Astrocyte (in vitro differentiated cells and primary cell): ENCODE measurements around the gene GSK3B. TPM values are rescaled to one million over a fixed set of nuclear protein-coding genes. Genes with fewer than 3 reads are reported as not detected.
A peak's percentile ranks its signal among the peaks of the same experiment; 100 is the strongest.

Experiments
- DNase-seq: peaks from one replicate; pipeline ENCODE4 v3.0.0-alpha.2; 2010; ENCODE audit warnings: low read depth
- FAIRE-seq: peaks from 2 replicates; lab custom pipeline; 2011; peaks lifted over from hg19 to GRCh38; lab: Jason Lieb, UNC
- H2AFZ ChIP-seq: 2 replicates; pipeline ENCODE4 v1.6.0; 2012; ENCODE audit warnings: low read depth, low read length, inconsistent platforms
- H3K27ac ChIP-seq: 2 replicates; pipeline ENCODE4 v1.5.1; 2011; ENCODE audit warnings: low read depth, low read length, inconsistent platforms
- H3K27me3 ChIP-seq: 2 replicates; pipeline ENCODE4 v1.6.0; 2011; ENCODE audit warnings: low read length, inconsistent platforms; ENCODE audit not compliant: insufficient read depth
- H3K36me3 ChIP-seq: 2 replicates; pipeline ENCODE4 v1.5.1; 2011; ENCODE audit warnings: low read length, inconsistent platforms; ENCODE audit not compliant: insufficient read depth
- H3K4me1 ChIP-seq: 2 replicates; pipeline ENCODE4 v1.5.1; 2011; ENCODE audit warnings: low read length, inconsistent platforms; ENCODE audit not compliant: insufficient read depth
- H3K4me2 ChIP-seq: 2 replicates; pipeline ENCODE4 v1.6.0; 2012; ENCODE audit warnings: low read length, inconsistent platforms
- H3K4me3 ChIP-seq: 2 replicates; pipeline ENCODE4 v1.5.1; 2011; ENCODE audit warnings: low read depth, mild to moderate bottlenecking, low read length, inconsistent platforms; ENCODE audit not compliant: insufficient read depth
- H3K79me2 ChIP-seq: 2 replicates; pipeline ENCODE4 v1.6.0; 2012; ENCODE audit warnings: mild to moderate bottlenecking, low read length, inconsistent platforms; ENCODE audit not compliant: insufficient read depth
- H3K9ac ChIP-seq: 2 replicates; pipeline ENCODE4 v1.6.0; 2012; ENCODE audit warnings: mild to moderate bottlenecking, low read length, inconsistent platforms
- H3K9me3 ChIP-seq: 2 replicates; pipeline ENCODE4 v1.5.1; 2012; ENCODE audit warnings: low read depth, mild to moderate bottlenecking, low read length, inconsistent platforms; ENCODE audit not compliant: insufficient read depth
- H4K20me1 ChIP-seq: 2 replicates; pipeline ENCODE4 v1.6.0; 2012; ENCODE audit warnings: low read length, inconsistent platforms; ENCODE audit not compliant: insufficient read depth
- H3K27ac Mint-ChIP-seq: one replicate; pipeline ENCODE4 v1.8.0; 2021; ENCODE audit warnings: mild to moderate bottlenecking, mixed read lengths; ENCODE audit not compliant: unreplicated experiment
- H3K27me3 Mint-ChIP-seq: one replicate; pipeline ENCODE4 v1.8.0; 2021; ENCODE audit warnings: low read depth, mixed read lengths; ENCODE audit not compliant: unreplicated experiment
- H3K36me3 Mint-ChIP-seq: one replicate; pipeline ENCODE4 v1.8.0; 2021; ENCODE audit warnings: low read depth, mixed read lengths; ENCODE audit not compliant: unreplicated experiment
- H3K4me1 Mint-ChIP-seq: one replicate; pipeline ENCODE4 v1.8.0; 2021; ENCODE audit warnings: low read depth, mixed read lengths; ENCODE audit not compliant: unreplicated experiment
- H3K4me3 Mint-ChIP-seq: one replicate; pipeline ENCODE4 v1.8.0; 2021; ENCODE audit warnings: mild to moderate bottlenecking, moderate library complexity, mixed read lengths; ENCODE audit not compliant: unreplicated experiment
- H3K9me3 Mint-ChIP-seq: one replicate; pipeline ENCODE4 v1.8.0; 2021; ENCODE audit warnings: mild to moderate bottlenecking, mixed read lengths; ENCODE audit not compliant: unreplicated experiment
- CTCF ChIP-seq: IDR thresholded peaks from 2 replicates; pipeline ENCODE4 v1.5.1; 2011; ENCODE audit warnings: low read depth, mild to moderate bottlenecking, inconsistent platforms, low read length, moderate library complexity; ENCODE audit not compliant: insufficient read depth
- EZH2 ChIP-seq: IDR thresholded peaks from 2 replicates; pipeline ENCODE4 v1.6.1; 2012; ENCODE audit warnings: mild to moderate bottlenecking, low read length, inconsistent platforms; ENCODE audit not compliant: insufficient read depth
- total RNA-seq: library from RNA; stranded (reverse); gene quantifications from 2 replicates; pipeline ENCODE4 v1.2.1, GENCODE V29; 2021

The GSK3B gene
- total RNA-seq, 1 donor from 2014 or later, result 80.6 TPM

DNA sequence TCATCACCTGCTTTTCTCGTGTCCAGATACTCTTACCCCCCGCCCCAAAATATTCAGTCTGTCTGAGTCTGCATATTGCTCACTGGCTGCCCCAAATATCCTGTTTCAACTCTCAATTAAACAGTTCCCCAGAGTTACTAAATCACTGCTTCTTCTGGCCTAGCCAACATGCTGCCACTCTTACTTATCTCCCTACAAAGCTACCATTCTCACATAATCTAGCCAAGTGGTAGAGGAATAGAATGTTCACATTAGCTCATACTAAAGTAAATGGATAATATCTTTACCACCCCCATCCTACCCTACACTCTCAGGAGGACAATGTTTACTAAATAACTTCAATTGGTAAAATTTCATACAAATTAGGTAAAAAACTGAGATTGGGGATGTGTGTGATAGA, 234.5 kb downstream of the GSK3B start:
- H3K4me1 ChIP-seq, result no peaks in the 10 kb centered on the region
- no peak overlapping the region for H2AFZ ChIP-seq
- FAIRE-seq (no peak), DNase-seq (no peak)
- no peak overlapping the region for H3K4me3 ChIP-seq
- H4K20me1 ChIP-seq, result peaks cover 5% of the 10 kb centered on the region
- H3K27ac Mint-ChIP-seq, result peak overlapping the region; percentile 6
- no peaks in the 10 kb centered on the region for H3K79me2 ChIP-seq
- TF ChIP-seq EZH2 (no peak), CTCF (no peak)
- H3K27me3 Mint-ChIP-seq, result no peaks in the 10 kb centered on the region
- no peak overlapping the region for H3K4me2 ChIP-seq
- peaks cover 11% of the 10 kb centered on the region for H3K36me3 ChIP-seq
- peaks cover 8% of the 10 kb centered on the region for H3K9me3 Mint-ChIP-seq
- no peaks in the 10 kb centered on the region for H3K9me3 ChIP-seq
- no peaks in the 10 kb centered on the region for H3K27me3 ChIP-seq
- H3K9ac ChIP-seq, result no peak overlapping the region
- no peak overlapping the region for H3K27ac ChIP-seq
- no peak overlapping the region for H3K4me3 Mint-ChIP-seq
- no peaks in the 10 kb centered on the region for H3K4me1 Mint-ChIP-seq
- peaks cover 41% of the 10 kb centered on the region for H3K36me3 Mint-ChIP-seq

DNA sequence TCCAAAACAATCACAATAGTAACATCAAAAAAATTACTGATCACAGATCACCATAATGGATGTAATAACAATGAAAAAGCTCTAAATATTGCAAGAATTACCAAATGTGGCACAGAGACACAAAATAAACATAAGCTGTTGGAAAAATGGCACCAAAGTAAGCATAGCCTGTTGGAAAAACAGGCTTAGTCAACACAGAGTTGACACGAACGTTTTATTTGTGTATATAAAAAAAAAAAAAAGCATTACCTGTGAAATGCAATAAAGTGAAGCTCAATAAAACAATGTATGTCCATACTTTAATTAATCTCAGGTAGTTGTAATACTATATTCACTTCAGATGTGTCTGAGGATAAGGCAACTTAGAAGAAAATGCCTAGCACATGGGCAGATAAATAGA, 235.3 kb downstream of the GSK3B start:
- Histone ChIP-seq H3K79me2 (no peaks in the 10 kb centered on the region), H3K27ac (no peak overlapping the region), H3K4me3 (no peak overlapping the region), H3K36me3 (peaks cover 11% of the 10 kb centered on the region), H3K9me3 (no peaks in the 10 kb centered on the region), H3K9ac (no peak overlapping the region), H4K20me1 (peaks cover 5% of the 10 kb centered on the region), H3K4me2 (no peak overlapping the region), H3K4me1 (no peaks in the 10 kb centered on the region), H2AFZ (no peak overlapping the region), H3K27me3 (no peaks in the 10 kb centered on the region)
- no peak overlapping the region for H3K4me3 Mint-ChIP-seq
- FAIRE-seq, result no peak
- H3K36me3 Mint-ChIP-seq, result peaks cover 46% of the 10 kb centered on the region
- H3K9me3 Mint-ChIP-seq, result peaks cover 8% of the 10 kb centered on the region
- DNase-seq, result no peak
- H3K27ac Mint-ChIP-seq, result no peak overlapping the region
- H3K27me3 Mint-ChIP-seq, result no peaks in the 10 kb centered on the region
- TF ChIP-seq EZH2 (no peak), CTCF (no peak)
- H3K4me1 Mint-ChIP-seq, result no peaks in the 10 kb centered on the region

- Histone ChIP-seq H3K4me3 (no peak overlapping the region), H3K9ac (no peak overlapping the region), H4K20me1 (peaks cover 5% of the 10 kb centered on the region), H3K27me3 (no peaks in the 10 kb centered on the region), H3K9me3 (no peaks in the 10 kb centered on the region), H3K27ac (no peak overlapping the region), H3K4me2 (no peak overlapping the region), H2AFZ (no peak overlapping the region), H3K36me3 (no peaks in the 10 kb centered on the region), H3K79me2 (no peaks in the 10 kb centered on the region), H3K4me1 (no peaks in the 10 kb centered on the region)
- Mint-ChIP-seq H3K36me3 (peaks cover 46% of the 10 kb centered on the region), H3K9me3 (peaks cover 10% of the 10 kb centered on the region), H3K27ac (no peak overlapping the region), H3K4me3 (no peak overlapping the region), H3K4me1 (no peaks in the 10 kb centered on the region), H3K27me3 (no peaks in the 10 kb centered on the region)
- no peak for TF ChIP-seq EZH2
- TF ChIP-seq CTCF, result no peak
- FAIRE-seq (no peak), DNase-seq (peak; percentile 15)
Measured at GRCh38 chr3:119856695-119857094, 237.6 kb downstream of the GSK3B start.
